Endothelial cell of umbilical vein (primary cell): ENCODE results near the gene C20orf144.

Source experiments
- CTCF ChIP-seq, 2 donors: IDR thresholded peaks; 1 replicate in 1 of 2; 2 replicates in 1 of 2; pipeline ENCODE4 v1.5.1; 2011; ENCODE audit warnings: low read length in 2 of 2, mild to moderate bottlenecking in 2 of 2, moderate library complexity in 2 of 2, control low read depth in 1 of 2, inconsistent platforms in 1 of 2, low read depth in 1 of 2; ENCODE audit not compliant: insufficient read depth in 1 of 2; ENCODE audit errors: extremely low read depth in 1 of 2
- EZH2 ChIP-seq: IDR thresholded peaks from 2 replicates; pipeline ENCODE4 v1.6.1; 2012; ENCODE audit warnings: borderline replicate concordance, low read depth, mild to moderate bottlenecking, moderate library complexity, low read length, inconsistent platforms; ENCODE audit not compliant: severe bottlenecking
- JUN ChIP-seq: IDR thresholded peaks from 2 replicates; pipeline ENCODE4 v1.6.1; 2011; ENCODE audit warnings: borderline replicate concordance, low read depth; ENCODE audit not compliant: insufficient read length, insufficient read depth
- POLR2AphosphoS5 ChIP-seq: IDR thresholded peaks from 2 replicates; pipeline ENCODE4 v1.6.1; 2012; ENCODE audit warnings: low read depth, mild to moderate bottlenecking, control low read depth, low read length, moderate library complexity; ENCODE audit not compliant: insufficient read depth

GRCh38 chr20:33663161-33664084, 1.3 kb downstream of the C20orf144 start:
- no peak for TF ChIP-seq CTCF (IDR thresholded peaks at IDR 0.05; ENCODE audit: extremely low read depth in 1 of 2, insufficient read depth in 1 of 2, low read depth in 1 of 2, low read length in 2 of 2)
- TF ChIP-seq POLR2AphosphoS5, result peak; percentile 95
- TF ChIP-seq EZH2, result no peak
- TF ChIP-seq JUN, result no peak
